Measurements from ENCODE around the gene RNF32. TPM values are rescaled to one million over a fixed set of nuclear protein-coding genes. Genes with fewer than 3 reads are reported as not detected.
A peak's percentile ranks its signal among the peaks of the same experiment; 100 is the strongest.
"Not testable (repeated sequence)": the region's sequence is repeated elsewhere in the genome, so short reads cannot be mapped to it uniquely, and the experiment has no call there.

RNF32 gene
- total RNA-seq, 1 donor from 2014 or later = 2.4 TPM

GRCh38 chr7:156640949-156641485 lies 443 bp downstream of the RNF32 start:
- peak; percentile 91 for DNase-seq
- intact Hi-C loops (cut with micrococcal nuclease) = loop anchor here (1.0 to 5.0 kb wide), 5 partner anchors 28 to 308 kb away; partner anchors contain the start of genes LMBR1 and NOM1
- H3K36me3 Mint-ChIP-seq (ENCODE audit: low read depth) = peaks cover 22% of the 10 kb centered on the region
- peak overlapping the region; percentile 99 for H3K27ac Mint-ChIP-seq
- peak overlapping the region; percentile 97 for H3K4me3 Mint-ChIP-seq
- H3K9me3 Mint-ChIP-seq = no peaks in the 10 kb centered on the region
- peaks cover 12% of the 10 kb centered on the region for H3K27me3 Mint-ChIP-seq
- H3K4me1 Mint-ChIP-seq = peaks cover 37% of the 10 kb centered on the region

DNA sequence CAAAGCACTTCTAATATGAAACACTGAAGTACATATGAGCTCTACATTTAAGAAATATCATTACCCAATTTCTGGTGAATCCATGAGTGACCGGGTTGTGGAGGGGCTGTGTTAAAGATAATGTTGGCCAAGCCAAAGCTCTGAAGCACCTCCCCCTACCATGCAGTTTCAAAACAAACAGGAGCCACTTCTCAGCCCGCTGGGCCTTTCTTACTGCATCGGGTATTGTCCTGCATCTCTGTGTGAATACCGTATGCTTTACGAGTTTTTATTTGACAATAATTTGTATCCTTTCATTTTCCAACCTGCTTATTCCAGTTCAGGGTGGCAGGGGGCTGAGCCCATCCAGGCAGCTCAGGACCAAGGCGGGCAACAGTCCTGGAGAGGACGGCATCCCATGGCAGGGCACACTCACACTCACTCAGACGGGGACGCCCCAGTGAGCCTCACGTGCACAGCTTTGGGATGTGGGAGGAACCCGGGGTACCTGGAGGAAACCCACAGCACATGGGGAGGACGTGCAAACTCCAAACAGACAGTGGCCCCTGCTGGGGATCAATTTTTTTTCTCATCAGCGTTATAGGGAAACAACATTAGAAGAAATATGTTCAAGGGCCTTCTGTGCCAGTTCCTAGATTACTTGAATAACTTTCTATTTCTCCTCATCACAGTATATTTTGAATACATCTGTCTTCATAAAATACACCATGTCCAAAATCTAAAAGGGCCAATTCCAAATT lies 1.9 kb downstream of the RNF32 start:
- Mint-ChIP-seq H3K36me3 (ENCODE audit: low read depth) (peaks cover 21% of the 10 kb centered on the region), H3K27me3 (peaks cover 20% of the 10 kb centered on the region), H3K4me3 (no peak overlapping the region), H3K27ac (no peak overlapping the region), H3K9me3 (peaks cover 3% of the 10 kb centered on the region), H3K4me1 (peaks cover 34% of the 10 kb centered on the region)
- DNase-seq = no peak
- intact Hi-C loops (cut with micrococcal nuclease) = loop anchor here (5.0 kb wide), 1 partner anchor 110 kb away; no protein-coding TSS in a partner anchor

DNA sequence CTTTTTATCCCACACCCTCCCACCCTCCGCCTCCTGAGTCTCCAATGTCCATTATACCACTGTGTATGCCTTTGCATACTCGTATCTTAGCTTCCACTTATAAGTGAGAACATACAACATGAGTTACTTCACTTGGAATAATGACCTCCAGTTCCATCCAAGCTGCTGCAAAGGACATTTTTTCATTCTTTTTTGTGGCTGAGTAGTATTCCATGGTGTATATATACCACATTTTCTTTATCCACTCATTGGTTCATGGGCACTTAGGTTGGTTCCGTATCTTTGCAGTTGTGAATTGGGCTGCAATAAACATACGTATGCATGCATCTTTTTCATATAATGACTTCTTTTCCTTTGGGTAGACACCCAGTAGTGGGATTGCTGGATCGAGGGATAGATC lies 6.8 kb downstream of the RNF32 start:
- H3K27ac Mint-ChIP-seq; intact Hi-C loops (cut with micrococcal nuclease); H3K36me3 Mint-ChIP-seq (ENCODE audit: low read depth); H3K4me3 Mint-ChIP-seq; H3K4me1 Mint-ChIP-seq; DNase-seq; H3K9me3 Mint-ChIP-seq: not testable (repeated sequence)
- H3K27me3 Mint-ChIP-seq = peaks cover 43% of the 10 kb centered on the region

DNA sequence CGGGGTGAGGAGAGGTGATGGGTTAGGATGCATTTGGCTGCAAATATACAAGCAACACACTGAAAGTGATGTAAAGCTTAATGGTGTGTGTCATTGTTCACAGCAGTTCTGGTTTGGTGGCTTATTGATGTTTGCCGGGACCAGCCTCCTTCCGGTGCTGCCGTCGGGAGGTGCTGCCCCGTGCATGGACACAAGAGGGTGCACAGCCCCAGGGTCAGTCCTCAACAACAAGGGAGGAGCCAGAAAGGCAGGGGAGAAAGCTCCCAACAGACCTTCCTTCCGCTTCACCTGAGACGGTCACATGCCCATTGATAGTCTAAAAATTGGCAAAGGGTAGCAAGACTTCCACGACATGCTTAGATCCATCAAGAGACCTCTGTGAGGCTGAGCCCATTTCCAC lies 9.5 kb downstream of the RNF32 start:
- peaks cover 7% of the 10 kb centered on the region for H3K36me3 Mint-ChIP-seq (ENCODE audit: low read depth)
- peak; percentile 72 for DNase-seq
- no peak overlapping the region for H3K27ac Mint-ChIP-seq

GRCh38 chr7:156651474-156651873 lies 10.9 kb downstream of the RNF32 start:
- H3K36me3 Mint-ChIP-seq (ENCODE audit: low read depth) = peaks cover 4% of the 10 kb centered on the region
- no peak overlapping the region for H3K4me3 Mint-ChIP-seq
- peaks cover 11% of the 10 kb centered on the region for H3K4me1 Mint-ChIP-seq
- intact Hi-C loops (cut with micrococcal nuclease) = no loop called here
- no peak overlapping the region for H3K27ac Mint-ChIP-seq
- peaks cover 6% of the 10 kb centered on the region for H3K9me3 Mint-ChIP-seq
- no peak for DNase-seq
- peaks cover 29% of the 10 kb centered on the region for H3K27me3 Mint-ChIP-seq

More for the DNA sequence above, 9.5 kb downstream of the RNF32 start:
- no peak overlapping the region for H3K4me3 Mint-ChIP-seq
- H3K9me3 Mint-ChIP-seq = peaks cover 6% of the 10 kb centered on the region
- H3K4me1 Mint-ChIP-seq = peaks cover 8% of the 10 kb centered on the region
- H3K27me3 Mint-ChIP-seq = peaks cover 36% of the 10 kb centered on the region
- intact Hi-C loops (cut with micrococcal nuclease) = loop anchor here (1.0 kb wide), 1 partner anchor 167 kb away; no protein-coding TSS in a partner anchor

DNA sequence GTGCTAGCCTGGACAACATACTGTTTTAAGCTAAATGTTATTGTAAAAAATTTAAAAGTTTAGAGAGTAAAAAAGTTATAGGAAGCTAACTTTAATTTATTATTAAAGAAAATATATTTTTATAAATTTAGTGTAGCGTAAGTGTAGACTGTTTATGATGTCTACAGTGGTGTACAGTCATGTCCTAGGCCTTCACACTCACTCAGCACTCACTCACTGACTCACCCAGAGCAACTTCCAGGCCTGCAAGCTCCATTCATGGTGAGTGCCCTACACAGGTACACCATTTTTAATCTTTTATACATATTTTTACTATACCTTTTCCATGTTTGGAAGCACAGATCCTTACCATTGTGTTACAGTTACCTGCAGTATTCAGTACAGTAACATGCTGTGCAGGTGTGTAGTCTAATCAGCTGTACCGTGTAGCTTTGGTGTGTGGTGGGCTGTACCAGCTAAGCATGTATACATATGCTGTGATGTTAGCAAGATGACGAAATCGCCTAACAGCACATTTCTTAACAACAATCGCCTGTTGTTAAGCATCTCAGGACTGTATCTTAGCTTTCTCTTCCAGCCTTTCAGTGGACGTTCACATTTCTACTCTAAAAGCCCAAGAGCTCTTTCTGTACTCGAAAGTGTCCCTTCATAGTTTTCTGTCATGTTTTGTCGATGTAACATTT lies 12.5 kb downstream of the RNF32 start:
- H3K27me3 Mint-ChIP-seq = peaks cover 20% of the 10 kb centered on the region

GRCh38 chr7:156654511-156655234 lies 14.1 kb downstream of the RNF32 start:
- no peak for DNase-seq
- no peak overlapping the region for H3K4me3 Mint-ChIP-seq
- peaks cover 13% of the 10 kb centered on the region for H3K4me1 Mint-ChIP-seq
- no peak overlapping the region for H3K27ac Mint-ChIP-seq
- intact Hi-C loops (cut with micrococcal nuclease) = no loop called here
- no peaks in the 10 kb centered on the region for H3K36me3 Mint-ChIP-seq (ENCODE audit: low read depth)
- H3K27me3 Mint-ChIP-seq = peaks cover 10% of the 10 kb centered on the region
- no peaks in the 10 kb centered on the region for H3K9me3 Mint-ChIP-seq

More for the DNA sequence above, 12.5 kb downstream of the RNF32 start:
- Mint-ChIP-seq H3K9me3 (no peaks in the 10 kb centered on the region), H3K36me3 (ENCODE audit: low read depth) (peaks cover 1% of the 10 kb centered on the region), H3K27ac (no peak overlapping the region), H3K4me1 (peaks cover 11% of the 10 kb centered on the region), H3K4me3 (no peak overlapping the region)
- intact Hi-C loops (cut with micrococcal nuclease) = no loop called here
- DNase-seq = no peak

DNA sequence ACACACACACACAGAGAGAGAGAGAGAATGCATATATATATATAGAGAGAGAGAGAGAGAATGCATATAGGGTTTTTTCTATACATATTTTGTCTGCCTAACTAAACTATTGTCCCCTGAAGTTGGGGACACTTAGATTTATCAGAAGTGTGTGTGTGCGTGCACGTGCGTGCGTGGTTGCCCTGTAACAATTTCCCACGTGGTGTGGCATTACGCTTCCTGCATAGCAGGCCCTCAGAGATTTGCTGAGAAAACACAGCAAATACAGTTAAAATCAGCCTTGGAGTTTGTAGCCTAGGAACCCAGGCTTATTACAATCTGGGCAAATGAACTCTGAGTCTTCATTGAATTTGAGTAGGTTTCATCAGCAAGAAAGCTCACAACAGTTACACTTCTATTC lies 14.7 kb downstream of the RNF32 start:
- Mint-ChIP-seq H3K9me3 (no peaks in the 10 kb centered on the region), H3K4me1 (peaks cover 13% of the 10 kb centered on the region), H3K4me3 (no peak overlapping the region), H3K27ac (no peak overlapping the region), H3K27me3 (peaks cover 10% of the 10 kb centered on the region), H3K36me3 (ENCODE audit: low read depth) (no peaks in the 10 kb centered on the region)
- intact Hi-C loops (cut with micrococcal nuclease) = no loop called here
- DNase-seq = no peak

DNA sequence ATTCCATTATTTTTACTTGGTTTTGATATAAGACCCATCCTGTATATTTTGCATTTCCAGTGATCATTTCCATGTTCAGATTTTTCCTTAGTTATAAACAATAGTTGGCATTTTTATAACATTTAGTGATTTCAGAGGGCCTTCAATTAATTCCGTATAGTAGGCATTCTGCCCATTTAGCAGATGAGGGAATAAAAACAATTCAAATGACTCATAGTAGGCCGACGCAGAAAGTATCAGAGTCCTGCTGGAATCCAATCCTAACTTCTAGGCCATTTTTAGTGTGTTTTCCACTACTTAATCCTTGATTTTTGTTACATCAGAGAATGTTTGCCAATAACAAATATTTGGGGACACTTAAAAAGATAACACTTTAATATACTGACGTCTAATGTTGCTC lies 15.4 kb downstream of the RNF32 start:
- DNase-seq = no peak
- H3K36me3 Mint-ChIP-seq (ENCODE audit: low read depth) = peaks cover 1% of the 10 kb centered on the region
- peaks cover 4% of the 10 kb centered on the region for H3K27me3 Mint-ChIP-seq
- H3K27ac Mint-ChIP-seq = no peak overlapping the region
- intact Hi-C loops (cut with micrococcal nuclease) = no loop called here
- H3K4me1 Mint-ChIP-seq = peaks cover 11% of the 10 kb centered on the region
- H3K4me3 Mint-ChIP-seq = no peak overlapping the region
- no peaks in the 10 kb centered on the region for H3K9me3 Mint-ChIP-seq

DNA sequence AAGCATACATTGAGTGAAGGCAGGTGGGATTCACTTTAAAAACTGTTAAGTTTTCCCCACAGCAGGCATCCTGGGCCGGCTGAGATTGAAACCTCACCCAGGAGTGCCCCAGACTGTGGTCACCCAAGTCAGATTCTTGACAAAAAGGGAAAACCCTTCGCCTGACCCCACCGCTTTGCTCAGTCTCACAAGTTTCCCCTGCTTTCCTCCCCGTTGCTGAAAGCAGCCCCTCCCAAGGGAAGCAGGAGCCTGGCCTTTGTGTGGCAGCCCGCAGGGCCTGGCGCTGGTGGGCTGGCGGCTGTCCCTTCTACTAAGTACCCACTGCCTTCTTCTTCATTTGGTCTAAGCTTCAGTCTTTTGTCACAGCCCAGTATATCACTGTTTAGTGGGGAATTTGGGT lies 16.0 kb downstream of the RNF32 start:
- intact Hi-C loops (cut with micrococcal nuclease) = no loop called here
- Mint-ChIP-seq H3K36me3 (ENCODE audit: low read depth) (peaks cover 1% of the 10 kb centered on the region), H3K4me3 (no peak overlapping the region), H3K27me3 (peaks cover 4% of the 10 kb centered on the region), H3K9me3 (no peaks in the 10 kb centered on the region), H3K4me1 (peaks cover 11% of the 10 kb centered on the region), H3K27ac (no peak overlapping the region)
- DNase-seq = no peak

GRCh38 chr7:156657681-156658080 lies 17.1 kb downstream of the RNF32 start:
- intact Hi-C loops (cut with micrococcal nuclease) = no loop called here

GRCh38 chr7:156659203-156659602 lies 18.6 kb downstream of the RNF32 start:
- no peak for DNase-seq
- Mint-ChIP-seq H3K36me3 (ENCODE audit: low read depth) (peaks cover 1% of the 10 kb centered on the region), H3K27me3 (peaks cover 4% of the 10 kb centered on the region), H3K4me3 (no peak overlapping the region), H3K9me3 (no peaks in the 10 kb centered on the region), H3K4me1 (peaks cover 11% of the 10 kb centered on the region), H3K27ac (no peak overlapping the region)
- intact Hi-C loops (cut with micrococcal nuclease) = no loop called here

More at GRCh38 chr7:156657681-156658080, 17.1 kb downstream of the RNF32 start:
- H3K4me1 Mint-ChIP-seq = peaks cover 11% of the 10 kb centered on the region
- no peak overlapping the region for H3K27ac Mint-ChIP-seq
- no peak for DNase-seq
- peaks cover 1% of the 10 kb centered on the region for H3K36me3 Mint-ChIP-seq (ENCODE audit: low read depth)
- peaks cover 4% of the 10 kb centered on the region for H3K27me3 Mint-ChIP-seq
- no peaks in the 10 kb centered on the region for H3K9me3 Mint-ChIP-seq
- H3K4me3 Mint-ChIP-seq = no peak overlapping the region

- Mint-ChIP-seq H3K4me1 (peaks cover 9% of the 10 kb centered on the region), H3K36me3 (ENCODE audit: low read depth) (peaks cover 1% of the 10 kb centered on the region), H3K4me3 (no peak overlapping the region), H3K9me3 (no peaks in the 10 kb centered on the region), H3K27ac (no peak overlapping the region), H3K27me3 (peaks cover 4% of the 10 kb centered on the region)
- no peak for DNase-seq
- intact Hi-C loops (cut with micrococcal nuclease) = no loop called here
Observed at GRCh38 chr7:156659961-156660360, 19.4 kb downstream of the RNF32 start.

Measured in activated CD4-positive, alpha-beta T cell treated with anti-CD3 and anti-CD28 coated beads, Interleukin-2, amount 10 ng/mL, durations not matched to agents 24 days and 14 days (primary cell).